Common myeloid progenitor, CD34-positive (primary cell): Measurements from ENCODE around the gene TRIM52.
A peak's percentile ranks its signal among the peaks of the same experiment; 100 is the strongest.
"Not testable (repeated sequence)": the region's sequence is repeated elsewhere in the genome, so short reads cannot be mapped to it uniquely, and the experiment has no call there.

Experiments used
- CTCF ChIA-PET: fragments of 350-600 bp; sonication (Branson Sonifier 250); formaldehyde crosslinking; loops from one replicate; lab custom pipeline; 2021; ENCODE audit warnings: antibody characterized with exemption; lab: Charles Lee
- POLR2A ChIA-PET: fragments of 350-600 bp; sonication (Branson Sonifier 250); formaldehyde crosslinking; loops from one replicate; lab custom pipeline; 2021; ENCODE audit warnings: antibody characterized with exemption; lab: Charles Lee
- DNase-seq, 3 donors: peaks; one replicate each; pipeline versions ENCODE4 v3.0.0 to v3.0.0-alpha.2; 2013
- H3K27ac ChIP-seq, 2 experiments: 1 replicate in 1 of 2; 2 replicates in 1 of 2; pipeline ENCODE4 v1.7.0; 2013; ENCODE audit warnings: inconsistent platforms in 2 of 2, low read length in 2 of 2, mild to moderate bottlenecking in 2 of 2, low read depth in 1 of 2, moderate library complexity in 1 of 2; ENCODE audit not compliant: severe bottlenecking in 2 of 2, insufficient read depth in 1 of 2, poor library complexity in 1 of 2
- H3K27me3 ChIP-seq, 5 experiments: replicated peaks in 2 of 5; 1 replicate in 3 of 5; 2 replicates in 2 of 5; pipeline versions ENCODE4 v1.6.1 to v1.7.0; 2013; ENCODE audit warnings: low read length in 4 of 5, mild to moderate bottlenecking in 2 of 5, moderate library complexity in 2 of 5, inconsistent platforms in 1 of 5; ENCODE audit not compliant: insufficient read depth in 5 of 5, control insufficient read depth in 4 of 5
- H3K36me3 ChIP-seq, 4 experiments: 1 replicate in 2 of 4; 2 replicates in 2 of 4; pipeline versions ENCODE4 v1.6.1 to v1.7.0; 2013; ENCODE audit warnings: low read length in 3 of 4, control low read depth in 1 of 4, mild to moderate bottlenecking in 1 of 4; ENCODE audit not compliant: control insufficient read depth in 4 of 4, insufficient read depth in 4 of 4
- H3K4me1 ChIP-seq, 4 experiments: 1 replicate in 3 of 4; 2 replicates in 1 of 4; pipeline versions ENCODE4 v1.6.1 to v1.7.1; 2013; ENCODE audit warnings: low read length in 3 of 4, mild to moderate bottlenecking in 3 of 4, control low read depth in 1 of 4, inconsistent platforms in 1 of 4, moderate library complexity in 1 of 4; ENCODE audit not compliant: control insufficient read depth in 4 of 4, insufficient read depth in 4 of 4; ENCODE audit errors: control extremely low read depth in 1 of 4
- H3K4me3 ChIP-seq, 7 experiments: 1 replicate in 4 of 7; 2 replicates in 3 of 7; pipeline versions ENCODE4 v1.5.1 to v1.7.0; 2013; ENCODE audit warnings: mild to moderate bottlenecking in 7 of 7, low read length in 6 of 7, moderate library complexity in 6 of 7, inconsistent platforms in 2 of 7, low read depth in 2 of 7, control low read depth in 1 of 7; ENCODE audit not compliant: insufficient read depth in 4 of 7, control insufficient read depth in 1 of 7; ENCODE audit errors: extremely low read depth in 1 of 7
- H3K9me3 ChIP-seq, 5 experiments: 1 replicate in 4 of 5; 2 replicates in 1 of 5; pipeline versions ENCODE4 v1.6.1 to v1.7.1; 2013; ENCODE audit warnings: low read length in 4 of 5, mild to moderate bottlenecking in 2 of 5, inconsistent platforms in 1 of 5, low read depth in 1 of 5, moderate library complexity in 1 of 5; ENCODE audit not compliant: control insufficient read depth in 4 of 5, insufficient read depth in 2 of 5; ENCODE audit errors: control extremely low read depth in 1 of 5
- WGBS: methylation state at CpG from one replicate; pipeline ENCODE4 v1.1.5; 2013; ENCODE audit not compliant: insufficient coverage; 5-methylcytosine and 5-hydroxymethylcytosine counted together

Gene TRIM52

GRCh38 chr5:181267291-181267904 is 6.5 kb upstream of the TRIM52 start:
- H3K27me3 ChIP-seq, DNase-seq, H3K27ac ChIP-seq, CTCF ChIA-PET, H3K4me1 ChIP-seq, H3K4me3 ChIP-seq, H3K9me3 ChIP-seq, POLR2A ChIA-PET: not testable (repeated sequence)
- peaks cover 5 to 12% (median 7%) of the 10 kb centered on the region in 4 experiments for H3K36me3 ChIP-seq
- 91% methylated on average over 3 of the region's 8 CpGs for WGBS

DNA sequence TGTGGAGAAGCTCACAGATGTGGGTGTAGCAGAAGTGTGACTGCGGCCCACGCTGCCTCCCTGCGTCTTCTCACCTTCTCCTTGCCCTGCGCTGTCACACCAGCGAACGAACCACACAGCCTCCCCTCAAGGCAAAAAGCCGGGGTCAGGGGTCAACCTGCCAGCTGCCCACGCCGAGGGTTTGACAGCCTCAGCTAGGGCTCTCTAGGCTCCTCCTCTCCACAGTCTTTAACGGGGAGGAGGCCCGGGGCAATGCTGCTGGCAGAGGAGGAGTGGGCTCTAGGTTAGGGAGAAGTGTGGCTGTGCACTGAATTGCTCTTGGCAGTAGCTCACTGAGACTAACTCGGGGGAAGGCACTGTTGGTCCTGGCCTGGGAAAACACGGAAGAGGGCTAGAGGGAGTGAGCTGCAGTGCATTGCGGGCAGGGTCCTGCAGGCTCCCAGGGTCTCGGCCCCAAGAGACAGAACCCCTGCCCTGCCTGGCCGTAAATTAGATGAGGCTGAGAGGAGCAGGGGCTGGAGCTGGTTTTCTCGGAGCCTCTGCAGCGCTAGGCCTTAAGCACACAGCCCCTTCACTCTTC is 4.2 kb upstream of the TRIM52 start:
- ChIA-PET POLR2A (no interaction called here), CTCF (interaction anchor here (1.6 kb wide), 1 partner anchor 81 kb away, joined by 3 read pairs; no protein-coding TSS in a partner anchor)
- peaks cover 5 to 12% (median 7%) of the 10 kb centered on the region in 4 experiments for H3K36me3 ChIP-seq
- no peak overlapping the region for H3K4me3 ChIP-seq
- no peak for DNase-seq
- H3K4me1 ChIP-seq = peaks cover under 1 to 11% (median 9%) of the 10 kb centered on the region in 4 experiments
- H3K27me3 ChIP-seq = no peaks in the 10 kb centered on the region
- no peak overlapping the region for H3K27ac ChIP-seq
- 93% methylated on average over 8 of the region's 18 CpGs for WGBS
- no peaks in the 10 kb centered on the region for H3K9me3 ChIP-seq

- H3K36me3 ChIP-seq = peaks cover 5 to 12% (median 7%) of the 10 kb centered on the region in 4 experiments
- no peaks in the 10 kb centered on the region for H3K27me3 ChIP-seq
- H3K4me3 ChIP-seq = no peak overlapping the region
- H3K27ac ChIP-seq = no peak overlapping the region
- peaks cover 16 to 26% (median 24%) of the 10 kb centered on the region in 4 experiments for H3K4me1 ChIP-seq
- CTCF ChIA-PET = no interaction called here
- DNase-seq = no peak
- H3K9me3 ChIP-seq = no peaks in the 10 kb centered on the region
- POLR2A ChIA-PET = no interaction called here
- 83% methylated on average over 4 of the region's 5 CpGs for WGBS
Observed at GRCh38 chr5:181263633-181264032, 2.7 kb upstream of the TRIM52 start.

DNA sequence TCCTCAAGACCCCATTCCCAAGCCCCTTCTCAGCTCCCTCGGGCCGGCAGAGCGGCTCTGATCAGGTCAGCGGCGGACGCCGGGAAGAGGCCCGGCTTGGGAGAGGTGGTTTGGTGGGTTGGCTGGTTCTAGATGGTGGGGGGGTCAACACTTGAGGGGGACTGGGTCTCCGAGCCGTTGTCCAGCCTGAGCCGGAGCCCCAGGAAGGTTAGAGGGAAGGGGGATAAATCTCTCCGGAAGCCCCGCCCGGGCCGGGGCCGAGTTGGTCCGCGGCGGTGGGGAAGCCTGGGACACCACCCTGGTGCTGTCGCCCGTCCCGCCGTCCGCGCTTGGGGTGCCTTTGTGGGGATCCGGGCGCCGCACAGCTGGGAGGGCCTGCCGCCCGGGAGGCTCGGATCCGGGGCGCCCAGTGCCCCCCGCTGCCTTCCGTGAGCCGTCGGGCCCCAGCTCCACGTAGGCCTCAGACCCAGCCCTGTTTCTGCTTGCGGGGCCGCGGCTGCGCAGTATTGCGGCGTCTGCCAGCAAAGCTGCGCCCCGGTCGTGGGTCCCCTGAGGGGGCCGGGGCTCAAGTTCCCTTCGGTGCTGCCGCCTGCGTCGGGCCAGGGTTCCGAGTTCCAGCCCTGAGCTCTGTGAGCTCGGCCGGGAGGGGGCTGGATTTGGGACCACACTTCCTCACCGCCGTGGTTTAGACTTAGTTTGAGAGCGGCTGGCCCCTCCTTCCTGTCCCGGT is 542 bp upstream of the TRIM52 start:
- peak overlapping the region; percentile 84 to 97 (median 94) for H3K4me3 ChIP-seq
- H3K27ac ChIP-seq = peak overlapping the region; percentile 96 to 98
- H3K27me3 ChIP-seq = no peaks in the 10 kb centered on the region
- 0% methylated on average over 46 of the region's 59 CpGs for WGBS
- POLR2A ChIA-PET = interaction anchor here (0.7 to 2.5 kb wide), 8 partner anchors 12 to 73 kb away, joined by 3 to 13 read pairs (median 4); partner anchors contain the start of genes RACK1 and TRIM41
- H3K36me3 ChIP-seq = peaks cover 5 to 14% (median 11%) of the 10 kb centered on the region in 4 experiments
- peaks cover 17 to 32% (median 30%) of the 10 kb centered on the region in 4 experiments for H3K4me1 ChIP-seq
- H3K9me3 ChIP-seq = no peaks in the 10 kb centered on the region
- peak; percentile 87 to 93 (median 89) for DNase-seq
- CTCF ChIA-PET = interaction anchor here (0.7 to 3.6 kb wide), 8 partner anchors 8 to 96 kb away, joined by 3 to 23 read pairs (median 8); no protein-coding TSS in a partner anchor

GRCh38 chr5:181259974-181260719 is 796 bp downstream of the TRIM52 start:
- 3% methylated on average over 26 of the region's 26 CpGs for WGBS
- CTCF ChIA-PET = interaction anchor here (0.7 to 3.6 kb wide), 6 partner anchors 10 to 75 kb away, joined by 3 to 23 read pairs (median 12); partner anchors contain the start of gene RACK1

GRCh38 chr5:181259283-181259682 is 1.7 kb downstream of the TRIM52 start:
- peak overlapping the region in 6 of 7 experiments; percentile 84 to 97 (median 95) for H3K4me3 ChIP-seq
- peaks cover 5 to 30% (median 21%) of the 10 kb centered on the region in 4 experiments for H3K36me3 ChIP-seq
- DNase-seq = no peak
- ChIA-PET POLR2A (no interaction called here), CTCF (interaction anchor here (1.8 to 3.6 kb wide), 3 partner anchors 9 to 75 kb away, joined by 5 to 23 read pairs (median 12); no protein-coding TSS in a partner anchor)
- WGBS = 65% methylated on average over 2 of the region's 2 CpGs
- H3K27ac ChIP-seq = peak overlapping the region in 1 of 2 experiments; percentile 98
- peaks cover 17 to 32% (median 30%) of the 10 kb centered on the region in 4 experiments for H3K4me1 ChIP-seq
- H3K27me3 ChIP-seq = no peaks in the 10 kb centered on the region
- H3K9me3 ChIP-seq = no peaks in the 10 kb centered on the region

More at GRCh38 chr5:181259974-181260719, 796 bp downstream of the TRIM52 start:
- H3K4me3 ChIP-seq = peak overlapping the region; percentile 84 to 97 (median 94)
- no peak for DNase-seq
- peaks cover 17 to 32% (median 30%) of the 10 kb centered on the region in 4 experiments for H3K4me1 ChIP-seq
- H3K36me3 ChIP-seq = peaks cover 5 to 24% (median 17%) of the 10 kb centered on the region in 4 experiments
- no peaks in the 10 kb centered on the region for H3K9me3 ChIP-seq
- H3K27me3 ChIP-seq = no peaks in the 10 kb centered on the region
- POLR2A ChIA-PET = interaction anchor here (0.6 to 2.5 kb wide), 9 partner anchors 8 to 72 kb away, joined by 3 to 13 read pairs (median 3); partner anchors contain the start of genes RACK1 and TRIM41
- H3K27ac ChIP-seq = peak overlapping the region; percentile 96 to 98
